B cell (primary cell): Measurements from ENCODE around the gene XYLB. TPM values are rescaled to one million over a fixed set of nuclear protein-coding genes. Genes with fewer than 3 reads are reported as not detected.

Experiments
- ATAC-seq: fragments of 200-7000 bp; cut with Tn5 transposase; one replicate; pipeline ENCODE4 v1.10.0; 2021; ENCODE audit warnings: low read depth, mild to moderate bottlenecking, moderate number of reproducible peaks, moderate library complexity
- CTCF ChIA-PET: fragments of 350-600 bp; sonication (Branson Sonifier 250); formaldehyde crosslinking; loops from one replicate; lab custom pipeline; 2021; ENCODE audit warnings: antibody characterized with exemption, inconsistent platforms; lab: Charles Lee
- POLR2A ChIA-PET: fragments of 350-600 bp; sonication (Branson Sonifier 250); formaldehyde crosslinking; loops from one replicate; lab custom pipeline; 2021; ENCODE audit warnings: antibody characterized with exemption; lab: Charles Lee
- DNase-seq: peaks from one replicate; pipeline ENCODE4 v3.0.0; 2013
- H2AFZ ChIP-seq: 2 replicates; pipeline ENCODE4 v1.6.1; 2012; ENCODE audit warnings: mild to moderate bottlenecking, low read depth, low read length; ENCODE audit not compliant: insufficient read depth, poor library complexity, severe bottlenecking
- H3K27ac ChIP-seq, 2 donors: 1 replicate in 1 of 2; 2 replicates in 1 of 2; pipeline ENCODE4 v1.5.1; 2012 to 2013; ENCODE audit warnings: low read length in 2 of 2, mild to moderate bottlenecking in 2 of 2, moderate library complexity in 1 of 2
- H3K27me3 ChIP-seq, 4 experiments: fragments of 200-600 bp in 1 of 4; sonication (generic) in 1 of 4; replicated peaks in 1 of 4; 1 replicate in 2 of 4; 2 replicates in 2 of 4; pipeline versions ENCODE4 v1.6.1 to v1.7.0; 2013 to 2016; ENCODE audit warnings: low read length in 3 of 4, mild to moderate bottlenecking in 2 of 4, mixed read lengths in 1 of 4, moderate library complexity in 1 of 4; ENCODE audit not compliant: insufficient read depth in 4 of 4, control insufficient read depth in 3 of 4; ENCODE audit errors: control extremely low read depth in 1 of 4
- H3K36me3 ChIP-seq, 2 experiments: replicated peaks in 1 of 2; 1 replicate in 1 of 2; 2 replicates in 1 of 2; pipeline versions ENCODE4 v1.6.1 to v1.7.1; 2013; ENCODE audit warnings: low read length in 1 of 2; ENCODE audit not compliant: insufficient read depth in 2 of 2, control insufficient read depth in 1 of 2; ENCODE audit errors: control extremely low read depth in 1 of 2, extremely low read depth in 1 of 2
- H3K4me1 ChIP-seq, 2 donors: fragments of 200-600 bp in 1 of 2; sonication (generic) in 1 of 2; 1 replicate in 1 of 2; 2 replicates in 1 of 2; pipeline versions ENCODE4 v1.5.1 to v1.6.1; 2013 to 2017; ENCODE audit warnings: low read length in 2 of 2; ENCODE audit not compliant: control insufficient read depth in 2 of 2, insufficient read depth in 2 of 2
- H3K4me2 ChIP-seq: replicated peaks from 2 replicates; pipeline ENCODE3; 2012; ENCODE audit warnings: mild to moderate bottlenecking, low read depth, low read length; ENCODE audit not compliant: poor library complexity, severe bottlenecking
- H3K4me3 ChIP-seq, 5 experiments: fragments of 200-600 bp in 1 of 5; sonication (generic) in 1 of 5; 1 replicate in 3 of 5; 2 replicates in 2 of 5; pipeline versions ENCODE4 v1.5.1 to v1.7.0; 2011 to 2016; ENCODE audit warnings: low read length in 4 of 5, mild to moderate bottlenecking in 4 of 5, low read depth in 2 of 5, control low read depth in 1 of 5, moderate library complexity in 1 of 5; ENCODE audit not compliant: insufficient read depth in 1 of 5; ENCODE audit errors: control extremely low read depth in 1 of 5, extremely low read depth in 1 of 5
- H3K79me2 ChIP-seq: fragments of 200-600 bp; sonication (generic); one replicate; pipeline ENCODE4 v1.6.0; 2016; ENCODE audit warnings: low read length; ENCODE audit not compliant: control insufficient read depth, insufficient read depth
- H3K9ac ChIP-seq: fragments of 200-600 bp; sonication (generic); 2 replicates; pipeline ENCODE4 v1.6.1; 2017; ENCODE audit warnings: mild to moderate bottlenecking, low read length, moderate library complexity
- H3K9me3 ChIP-seq, 3 donors: one replicate each; pipeline versions ENCODE4 v1.6.1 to v1.7.1; 2013; ENCODE audit warnings: low read length in 2 of 3; ENCODE audit not compliant: control insufficient read depth in 2 of 3, insufficient read depth in 1 of 3; ENCODE audit errors: control extremely low read depth in 1 of 3
- H4K20me1 ChIP-seq: 2 replicates; pipeline ENCODE4 v1.6.0; 2012; ENCODE audit warnings: mild to moderate bottlenecking, low read length; ENCODE audit not compliant: insufficient read depth, control insufficient read depth, poor library complexity, severe bottlenecking
- H3K27ac Mint-ChIP-seq: one replicate; pipeline ENCODE4 v1.8.0; 2021; ENCODE audit warnings: mixed read lengths
- H3K27me3 Mint-ChIP-seq: one replicate; pipeline ENCODE4 v1.8.0; 2021; ENCODE audit warnings: mixed read lengths
- H3K4me1 Mint-ChIP-seq: one replicate; pipeline ENCODE4 v1.8.0; 2021; ENCODE audit warnings: mixed read lengths
- H3K4me3 Mint-ChIP-seq: one replicate; pipeline ENCODE4 v1.8.0; 2021; ENCODE audit warnings: mixed read lengths
- H3K9me3 Mint-ChIP-seq: one replicate; pipeline ENCODE4 v1.8.0; 2022; ENCODE audit warnings: mixed read lengths; ENCODE audit not compliant: insufficient read depth
- EZH2 ChIP-seq: IDR thresholded peaks from 2 replicates; pipeline ENCODE4 v1.6.1; 2012; ENCODE audit warnings: borderline replicate concordance, low read depth, mild to moderate bottlenecking, moderate library complexity, low read length; ENCODE audit not compliant: insufficient read depth, poor library complexity, severe bottlenecking
- WGBS: methylation state at CpG from one replicate; pipeline ENCODE4 v1.1.5; 2013; ENCODE audit warnings: missing lambda C conversion rate; ENCODE audit not compliant: insufficient coverage; 5-methylcytosine and 5-hydroxymethylcytosine counted together
- intact Hi-C: fragments of 100-400 bp; cut with micrococcal nuclease; formaldehyde crosslinking; loops from one replicate; pipeline ENCODE4 v1.10.0; 2022
- polyA plus RNA-seq: library from polyadenylated mRNA; depleted of rRNA; stranded (reverse); fragments of >200 nt; gene quantifications from 2 replicates; pipeline ENCODE4 v1.2.3, GENCODE V29; 2012
- total RNA-seq, 2 donors: library from RNA; stranded (reverse); fragments of 120-200 nt in 1 of 2; gene quantifications; 1 replicate in 1 of 2; 2 replicates in 1 of 2; pipeline versions ENCODE4 v1.2.3 to v1.2.4, GENCODE V29; 2013 to 2022
- TF ChIP-seq, protein P1 (sequence below): fragments of 200-600 bp; IDR thresholded peaks from one replicate; pipeline ENCODE4 v1.8.0; 2022; ENCODE audit warnings: antibody characterized with exemption, mild to moderate bottlenecking

XYLB gene
- total and polyA plus RNA-seq, 2 donors (not counting 1 experiment from before 2014, with no cell fraction given) = 0.19 to 0.71 TPM

DNA sequence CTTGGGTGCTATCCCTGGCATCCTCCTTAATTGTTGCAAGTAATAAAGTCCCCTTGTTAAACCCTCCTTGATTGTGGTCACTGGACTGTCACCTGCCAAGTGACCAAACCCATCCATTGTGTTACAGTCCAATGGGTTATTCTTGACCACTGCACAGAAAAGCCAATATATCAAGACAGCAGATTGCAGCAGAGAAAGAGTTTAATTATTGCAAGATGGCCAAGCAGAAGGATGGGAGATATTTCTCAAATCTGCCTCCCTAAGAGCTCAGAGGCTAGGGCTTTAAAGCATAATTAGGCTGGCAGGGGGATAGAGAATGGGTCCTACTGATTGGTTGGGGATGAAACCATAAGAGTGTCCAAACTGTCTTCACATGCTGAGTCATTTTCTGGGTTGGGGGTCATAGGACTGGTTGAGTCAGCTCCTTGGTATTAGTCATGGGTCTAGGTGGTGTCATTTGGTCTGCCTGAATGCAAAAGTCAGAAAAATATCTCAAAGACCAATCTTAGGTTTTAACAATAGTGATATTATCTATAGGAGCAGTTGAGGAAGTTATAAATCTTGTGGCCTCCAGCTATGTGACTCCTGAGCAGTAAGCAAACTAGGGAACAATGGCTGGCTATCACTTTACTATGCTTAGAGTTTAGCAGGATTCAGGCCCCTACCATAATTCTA is 19.1 kb upstream of the XYLB start:
- TF ChIP-seq, protein P1, sequence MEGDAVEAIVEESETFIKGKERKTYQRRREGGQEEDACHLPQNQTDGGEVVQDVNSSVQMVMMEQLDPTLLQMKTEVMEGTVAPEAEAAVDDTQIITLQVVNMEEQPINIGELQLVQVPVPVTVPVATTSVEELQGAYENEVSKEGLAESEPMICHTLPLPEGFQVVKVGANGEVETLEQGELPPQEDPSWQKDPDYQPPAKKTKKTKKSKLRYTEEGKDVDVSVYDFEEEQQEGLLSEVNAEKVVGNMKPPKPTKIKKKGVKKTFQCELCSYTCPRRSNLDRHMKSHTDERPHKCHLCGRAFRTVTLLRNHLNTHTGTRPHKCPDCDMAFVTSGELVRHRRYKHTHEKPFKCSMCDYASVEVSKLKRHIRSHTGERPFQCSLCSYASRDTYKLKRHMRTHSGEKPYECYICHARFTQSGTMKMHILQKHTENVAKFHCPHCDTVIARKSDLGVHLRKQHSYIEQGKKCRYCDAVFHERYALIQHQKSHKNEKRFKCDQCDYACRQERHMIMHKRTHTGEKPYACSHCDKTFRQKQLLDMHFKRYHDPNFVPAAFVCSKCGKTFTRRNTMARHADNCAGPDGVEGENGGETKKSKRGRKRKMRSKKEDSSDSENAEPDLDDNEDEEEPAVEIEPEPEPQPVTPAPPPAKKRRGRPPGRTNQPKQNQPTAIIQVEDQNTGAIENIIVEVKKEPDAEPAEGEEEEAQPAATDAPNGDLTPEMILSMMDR = no peak
- no peak for TF ChIP-seq EZH2
- POLR2A ChIA-PET = no interaction called here
- Histone ChIP-seq H3K27me3 (peaks cover 0 to 5% (median 0%) of the 10 kb centered on the region in 4 experiments), H3K36me3 (no peaks in the 10 kb centered on the region), H3K4me1 (no peaks in the 10 kb centered on the region), H3K4me2 (no peak overlapping the region), H3K79me2 (no peaks in the 10 kb centered on the region), H3K27ac (no peak overlapping the region), H3K4me3 (no peak overlapping the region), H3K9ac (no peak overlapping the region), H3K9me3 (no peaks in the 10 kb centered on the region), H4K20me1 (no peaks in the 10 kb centered on the region), H2AFZ (no peak overlapping the region)
- Mint-ChIP-seq H3K9me3 (no peaks in the 10 kb centered on the region), H3K27me3 (peaks cover 13% of the 10 kb centered on the region), H3K4me3 (no peak overlapping the region), H3K27ac (no peak overlapping the region), H3K4me1 (no peaks in the 10 kb centered on the region)
- intact Hi-C loops = no loop called here
- DNase-seq (no peak), ATAC-seq (no peak)
- CTCF ChIA-PET = no interaction called here

DNA sequence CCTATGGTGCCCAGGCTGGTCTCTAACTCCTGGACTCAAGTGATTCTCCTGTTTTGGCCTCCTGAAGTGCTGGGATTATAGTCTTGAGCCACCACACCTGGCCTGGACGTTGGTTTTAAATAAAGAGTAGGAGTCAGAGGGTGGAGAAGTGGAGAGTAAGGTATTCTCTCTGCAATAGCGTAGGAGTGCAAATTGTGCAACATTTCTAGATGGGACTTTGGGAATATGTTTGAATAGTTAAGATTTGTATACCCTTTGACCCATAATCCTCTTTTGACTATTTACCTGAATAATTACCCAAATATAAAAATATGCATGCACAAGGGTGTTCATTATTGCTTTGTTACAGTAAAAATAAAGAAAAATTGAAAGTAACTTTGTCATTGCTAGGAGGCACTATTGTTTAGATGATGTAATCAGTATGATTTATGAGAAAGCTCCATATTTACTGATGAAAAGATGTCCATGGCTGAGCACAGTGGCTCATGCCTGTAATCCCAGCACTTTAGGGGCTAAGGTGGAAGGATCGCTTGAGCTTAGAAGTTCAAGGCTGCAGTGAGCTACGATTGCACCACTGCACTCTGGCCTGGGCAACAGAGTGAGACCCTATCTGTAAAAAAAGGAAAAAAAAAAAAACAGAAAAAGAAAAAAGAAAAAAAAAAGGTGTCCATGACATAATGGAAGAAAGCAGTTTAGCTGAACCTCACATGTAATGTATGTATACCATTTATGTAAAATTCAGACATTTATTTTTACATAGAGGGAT is 15.1 kb upstream of the XYLB start:
- POLR2A ChIA-PET = no interaction called here
- Histone ChIP-seq H3K36me3 (no peaks in the 10 kb centered on the region), H4K20me1 (no peaks in the 10 kb centered on the region), H3K4me2 (no peak overlapping the region), H3K79me2 (no peaks in the 10 kb centered on the region), H3K4me3 (no peak overlapping the region), H2AFZ (no peak overlapping the region), H3K4me1 (no peaks in the 10 kb centered on the region), H3K9ac (no peak overlapping the region), H3K27ac (no peak overlapping the region), H3K9me3 (no peaks in the 10 kb centered on the region), H3K27me3 (peaks cover 0 to 3% (median 0%) of the 10 kb centered on the region in 4 experiments)
- H3K4me3 Mint-ChIP-seq = no peak overlapping the region
- intact Hi-C loops = no loop called here
- CTCF ChIA-PET = no interaction called here
- no peak for ATAC-seq
- H3K27me3 Mint-ChIP-seq = peaks cover 18% of the 10 kb centered on the region
- no peaks in the 10 kb centered on the region for H3K9me3 Mint-ChIP-seq
- TF ChIP-seq, protein P1 = no peak
- TF ChIP-seq EZH2 = no peak
- no peaks in the 10 kb centered on the region for H3K4me1 Mint-ChIP-seq
- no peak overlapping the region for H3K27ac Mint-ChIP-seq
- DNase-seq = no peak
- 80% methylated on average over 1 of the region's 4 CpGs for WGBS
